Erythroblast (primary cell): ENCODE results near the gene JADE1.

Experiments used
- GATA1 ChIP-seq: IDR thresholded peaks from 2 replicates; pipeline ENCODE4 v1.6.1; 2011; ENCODE audit warnings: low read depth, mild to moderate bottlenecking, control low read depth, low read length, moderate library complexity
- POLR2A ChIP-seq: IDR thresholded peaks from 2 replicates; pipeline ENCODE4 v1.6.1; 2011; ENCODE audit warnings: mild to moderate bottlenecking, low read length

GRCh38 chr4:128880662-128881061 is 71.2 kb downstream of the JADE1 start:
- TF ChIP-seq POLR2A (no peak), GATA1 (no peak)
